HT1080 (cell line): ENCODE measurements around the gene MSX1. TPM values are rescaled to one million over a fixed set of nuclear protein-coding genes. Genes with fewer than 3 reads are reported as not detected.
A peak's percentile ranks its signal among the peaks of the same experiment; 100 is the strongest.
"Not testable (repeated sequence)": the region's sequence is repeated elsewhere in the genome, so short reads cannot be mapped to it uniquely, and the experiment has no call there.

Experiments used
- DNase-seq: peaks from one replicate; pipeline ENCODE4 v3.0.0-alpha.2; 2015; ENCODE audit warnings: low read depth
- polyA plus RNA-seq, 2 experiments: library from polyadenylated mRNA; depleted of rRNA; stranded (reverse); fragments of >200 nt; gene quantifications; 2 replicates each; pipeline ENCODE4 v1.2.3, GENCODE V29; 2015
- total RNA-seq: library from RNA; depleted of rRNA; stranded (reverse); fragments of >200 nt; shearing (Covaris generic); gene quantifications from 2 replicates; pipeline ENCODE4 v1.2.3, GENCODE V29; 2014; rRNA removed

Gene MSX1
- 34.9 and 47.1 TPM in 2 replicates for total RNA-seq
- 10.2 and 11.1 TPM in 2 replicates for polyA plus RNA-seq (2015; cell fraction: cytosol; rRNA removed)
- polyA plus RNA-seq (2015; cell fraction: nucleus; rRNA removed) = 5.4 and 5.7 TPM in 2 replicates

DNA sequence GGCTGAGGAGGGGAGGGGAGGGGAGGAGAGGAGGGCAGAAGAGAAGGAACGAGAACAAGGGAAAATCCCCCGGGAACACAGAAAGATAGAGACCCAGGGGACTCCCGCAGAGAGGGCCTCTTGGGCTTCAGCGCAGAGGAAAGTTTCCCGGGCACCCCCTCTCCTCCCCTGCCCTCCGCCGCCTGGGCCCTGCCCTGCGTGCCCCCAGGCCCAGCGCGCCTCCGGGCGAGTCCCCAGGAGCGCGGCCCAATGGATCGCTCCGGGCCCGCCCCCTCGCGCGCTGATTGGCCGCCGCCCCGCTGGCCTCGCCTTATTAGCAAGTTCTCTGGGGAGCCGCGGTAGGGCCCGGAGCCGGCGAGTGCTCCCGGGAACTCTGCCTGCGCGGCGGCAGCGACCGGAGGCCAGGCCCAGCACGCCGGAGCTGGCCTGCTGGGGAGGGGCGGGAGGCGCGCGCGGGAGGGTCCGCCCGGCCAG lies at the start of gene MSX1:
Gene MSX1, plus strand, starts transcription at position 341 of the 474 bp plus-strand sequence. CDS start 235 bp downstream, outside the sequence.
- DNase-seq = peak; percentile 83

DNA sequence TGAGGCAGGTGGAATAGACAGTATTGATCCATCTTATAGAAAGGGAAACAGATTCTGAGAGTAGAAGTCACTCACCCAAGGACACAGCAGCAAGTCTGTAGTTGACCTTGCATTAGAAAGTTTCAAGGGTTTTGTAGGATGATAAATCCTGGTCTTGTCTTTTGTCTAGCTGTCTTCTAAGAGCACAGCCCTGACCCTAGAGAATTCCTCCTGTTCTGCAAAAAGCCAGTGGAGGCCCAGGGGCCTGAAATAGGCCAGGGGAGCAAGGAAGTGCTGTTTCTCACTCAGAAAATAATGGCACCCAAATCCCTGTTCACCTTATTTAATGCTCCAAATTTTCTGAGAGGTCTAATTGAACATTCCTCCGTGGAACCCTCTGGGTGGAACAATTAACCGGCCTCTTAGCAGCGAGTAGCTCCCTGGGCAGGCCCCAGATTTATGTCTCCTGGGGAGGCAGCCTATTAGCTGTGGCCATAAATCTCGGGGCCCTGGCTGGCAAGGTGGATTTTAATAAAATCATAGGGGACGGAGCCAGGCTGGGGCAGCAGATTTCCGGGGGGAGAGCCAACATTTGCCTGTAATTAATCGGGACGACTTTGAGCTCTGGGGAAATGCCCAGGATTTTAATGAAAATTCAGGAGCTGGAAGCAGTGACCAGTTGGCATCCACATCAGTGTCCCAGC lies 49.2 kb upstream of the MSX1 start:
- DNase-seq = no peak

DNA sequence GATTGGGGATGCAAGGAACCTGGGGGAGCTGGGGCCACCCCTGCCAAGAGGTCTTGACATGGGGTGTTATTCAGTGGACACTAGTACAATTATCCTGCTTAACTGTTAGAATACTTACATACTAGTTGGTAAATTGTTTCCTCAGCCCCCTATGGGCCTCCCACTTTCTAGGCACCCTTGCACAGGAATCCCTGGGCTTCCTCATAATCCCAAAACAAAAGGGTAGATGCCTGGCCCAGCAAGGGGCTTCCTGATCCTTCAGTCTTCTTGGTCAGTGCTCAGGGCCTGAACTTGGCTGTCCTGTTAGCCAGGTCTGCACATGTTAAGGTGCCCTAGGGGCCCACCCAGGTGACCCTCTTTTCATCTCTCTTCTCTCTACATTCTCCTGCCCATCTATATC lies 48.7 kb upstream of the MSX1 start:
- DNase-seq = no peak

DNA sequence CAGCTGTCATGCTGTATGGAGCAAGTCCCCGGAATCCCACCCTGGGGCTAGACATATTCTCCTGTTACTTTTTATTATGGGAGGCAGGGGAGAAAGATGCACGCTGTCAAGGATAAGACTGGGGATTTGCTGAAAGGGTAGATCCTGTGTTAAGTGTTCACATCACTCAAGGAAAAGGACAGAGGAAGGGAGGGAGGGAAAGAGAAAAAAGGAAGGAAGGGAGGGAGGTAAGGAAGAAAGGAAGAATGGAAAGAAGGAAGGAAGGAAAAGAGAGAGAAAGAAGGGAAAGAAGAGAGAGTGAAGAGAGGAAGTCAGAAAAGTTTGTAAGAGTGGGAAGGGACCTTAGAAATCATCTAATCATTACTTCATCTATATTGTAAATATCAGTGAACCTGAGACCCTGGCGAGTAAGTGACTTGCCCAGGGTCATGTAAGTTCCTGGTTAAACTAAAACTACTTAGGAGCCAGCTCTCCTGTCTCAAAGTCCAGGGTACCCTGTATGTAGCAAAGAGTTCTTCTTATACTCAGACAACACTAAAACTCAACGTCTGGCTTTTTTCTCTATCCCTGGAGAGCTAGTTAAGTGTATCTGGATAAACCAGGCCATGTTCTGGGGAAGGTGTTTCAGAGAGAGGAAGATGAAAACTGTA lies 47.2 kb upstream of the MSX1 start:
- DNase-seq = no peak

DNA sequence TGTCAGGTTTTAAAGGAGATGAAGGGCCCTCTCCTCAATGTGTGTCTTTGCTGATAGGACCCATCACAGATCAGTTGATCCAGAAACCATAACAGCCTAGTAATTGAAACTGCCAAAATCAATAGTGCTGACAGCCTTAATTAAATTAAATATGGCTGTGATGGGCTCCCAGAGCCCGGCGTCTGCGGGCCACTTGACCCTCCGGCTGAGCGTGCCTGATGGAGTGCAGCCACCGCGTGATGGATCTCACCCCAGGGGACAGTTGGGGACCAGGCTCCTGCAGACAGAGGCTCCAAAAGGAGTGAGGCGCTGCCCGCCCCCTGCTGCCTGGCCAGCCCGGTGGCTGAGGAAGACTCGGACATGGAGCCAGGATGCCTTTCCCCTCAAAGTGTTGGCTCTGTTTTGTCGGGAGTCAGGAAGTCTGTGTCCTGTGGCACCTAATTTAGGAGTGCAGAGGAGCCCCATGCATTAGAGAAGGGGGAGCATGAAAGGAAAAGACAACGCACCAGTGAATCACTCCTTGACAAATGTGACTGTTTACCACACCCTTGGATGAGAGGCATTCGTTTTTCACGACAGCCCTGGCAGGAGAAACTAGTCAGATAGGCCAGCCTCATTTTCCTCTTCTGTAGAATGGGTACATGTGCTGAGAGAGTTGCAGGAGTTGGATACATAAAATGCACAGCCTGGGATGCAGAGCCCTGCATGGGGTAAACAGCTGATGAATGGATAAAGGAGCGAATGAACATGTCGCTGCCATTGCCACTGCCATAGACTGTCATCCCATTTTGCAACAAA lies 40.9 kb upstream of the MSX1 start:
- DNase-seq = no peak

DNA sequence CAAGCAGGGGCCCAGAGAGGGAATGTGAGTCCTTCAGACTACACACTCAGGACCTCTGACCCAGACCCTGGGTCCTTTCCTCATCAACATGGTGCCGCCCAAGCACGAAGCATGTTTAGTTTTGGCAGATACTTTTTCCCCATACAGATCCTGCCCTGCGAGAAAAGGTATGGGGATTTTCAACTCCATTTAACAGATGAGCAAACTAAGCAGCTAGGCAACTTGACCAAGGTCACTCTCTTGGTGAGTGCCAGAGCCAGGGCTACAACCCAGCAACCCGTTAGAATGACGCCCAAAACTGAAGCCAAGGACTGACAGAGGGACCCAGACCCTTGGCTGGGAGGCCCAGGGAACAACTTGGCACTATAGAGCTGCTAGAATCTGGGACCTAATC lies 40.3 kb upstream of the MSX1 start:
- DNase-seq = no peak

DNA sequence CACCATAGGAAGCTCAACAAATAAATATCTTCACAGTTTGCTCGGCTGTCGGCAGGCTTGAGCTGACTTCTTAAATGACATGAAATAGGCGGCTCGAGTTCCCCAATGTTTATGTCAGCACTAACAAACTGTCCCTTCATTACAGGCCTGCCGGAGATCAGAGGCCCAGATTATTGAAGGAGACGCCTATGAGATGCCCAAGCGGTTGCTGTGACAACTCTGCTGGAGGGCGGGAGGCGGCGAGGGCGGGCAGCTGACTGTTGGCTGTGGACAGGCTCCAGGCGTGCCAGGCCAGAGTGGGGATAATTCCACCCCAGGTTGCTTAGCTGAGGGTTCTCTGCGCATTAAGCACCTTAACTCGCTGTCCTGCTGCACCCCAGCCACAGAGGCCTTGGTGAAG lies 39.2 kb upstream of the MSX1 start:
- no peak for DNase-seq

DNA sequence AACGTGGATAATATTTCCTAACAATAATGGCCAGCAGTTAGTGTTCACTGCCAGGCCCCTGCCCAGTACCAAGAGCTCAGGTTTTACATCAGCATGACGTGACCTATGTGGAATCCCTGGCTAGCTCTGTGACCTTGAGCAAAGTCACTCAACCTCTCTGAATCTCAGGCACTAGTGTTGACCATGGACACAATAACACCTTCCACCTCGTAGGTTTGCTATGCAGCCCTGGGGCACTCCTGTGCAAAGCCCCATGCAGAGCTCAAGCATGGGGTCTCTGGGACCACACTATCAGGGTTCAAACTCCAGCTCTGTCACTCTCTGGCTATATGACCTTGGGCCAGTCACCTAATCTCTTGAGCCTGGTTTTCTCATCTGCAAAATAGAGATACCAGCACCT lies 38.7 kb upstream of the MSX1 start:
- DNase-seq = no peak

DNA sequence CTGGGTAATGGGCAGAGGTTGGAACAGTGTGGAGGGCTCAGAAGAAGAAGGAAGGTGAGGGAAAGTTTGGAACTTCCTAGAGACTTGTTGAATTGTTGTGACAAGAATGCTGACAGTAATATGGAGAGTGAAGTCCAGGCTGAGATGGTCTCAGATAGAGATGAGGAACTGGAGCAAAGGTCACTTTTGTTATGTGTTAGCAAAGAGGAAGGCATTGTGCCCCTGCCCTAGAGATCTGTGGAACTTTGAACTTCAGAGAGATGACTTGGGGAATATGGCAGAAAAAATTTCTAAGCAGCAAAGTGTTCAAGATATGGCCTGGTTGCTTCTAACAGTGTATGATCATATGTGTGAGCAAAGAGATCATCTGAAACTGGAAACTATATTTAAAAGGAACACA lies 37.9 kb upstream of the MSX1 start:
- DNase-seq = no peak

DNA sequence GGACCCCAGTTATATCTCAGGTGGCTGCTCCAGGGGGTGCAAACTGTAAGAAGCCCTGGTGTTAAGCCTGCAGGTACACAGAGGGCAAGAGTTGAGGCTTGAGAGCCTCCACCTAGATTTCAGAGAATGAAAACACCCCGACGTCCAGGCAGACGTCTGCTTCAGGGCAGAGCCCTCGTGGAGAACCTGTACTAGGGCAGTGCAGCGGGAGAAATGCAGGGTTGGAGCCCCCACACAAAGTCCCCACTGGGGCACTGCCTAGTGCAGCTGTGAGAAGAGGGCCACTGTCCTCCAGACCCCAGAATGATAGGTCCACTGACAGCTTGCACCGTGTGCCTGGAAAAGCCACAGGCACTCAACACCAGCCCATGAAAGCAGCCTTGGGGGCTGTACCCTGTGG lies 37.2 kb upstream of the MSX1 start:
- DNase-seq = not testable (repeated sequence)

DNA sequence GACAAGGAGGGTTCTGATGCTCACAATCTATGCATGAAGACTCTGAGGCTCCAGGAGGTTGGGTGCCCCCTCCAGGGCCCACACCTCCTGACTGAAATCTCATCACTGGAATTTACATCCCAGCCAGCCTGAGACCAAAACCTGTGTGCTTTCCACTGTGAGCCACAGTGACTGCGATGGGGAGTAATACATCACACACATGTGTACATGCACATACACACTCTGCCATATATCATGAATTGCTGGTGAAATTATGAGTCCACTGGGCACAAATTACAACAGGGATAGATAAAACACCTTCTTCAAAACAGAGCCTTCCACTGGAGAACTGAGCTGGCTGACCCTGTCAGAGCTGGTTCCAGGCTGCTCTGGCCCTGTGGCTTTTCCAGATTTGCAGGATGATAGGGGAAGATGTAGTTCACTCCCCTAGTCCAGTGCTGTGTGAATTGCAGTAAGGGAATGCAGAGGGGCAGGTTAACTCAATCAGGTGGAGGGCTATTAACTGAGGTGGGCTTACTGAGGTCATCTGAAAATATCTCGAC lies 35.8 kb upstream of the MSX1 start:
- no peak for DNase-seq

DNA sequence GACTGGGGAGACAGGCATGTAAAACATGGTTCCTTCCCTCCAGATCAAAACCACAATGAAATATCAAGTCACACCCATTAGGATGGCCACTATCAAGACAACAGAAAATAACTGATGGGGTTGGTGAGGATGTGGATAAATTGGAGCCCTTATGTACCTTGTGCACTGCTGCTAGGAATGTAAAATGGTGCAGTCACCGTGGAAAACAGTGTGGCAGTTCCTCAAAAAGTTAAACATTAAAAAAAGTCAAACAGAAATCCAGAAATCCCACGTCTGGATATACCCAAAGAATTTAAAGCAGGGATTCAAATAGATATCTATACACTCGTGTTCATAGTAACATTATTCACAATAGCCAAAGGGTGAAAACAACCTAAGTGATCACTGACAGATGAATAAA lies 35.2 kb upstream of the MSX1 start:
- no peak for DNase-seq

DNA sequence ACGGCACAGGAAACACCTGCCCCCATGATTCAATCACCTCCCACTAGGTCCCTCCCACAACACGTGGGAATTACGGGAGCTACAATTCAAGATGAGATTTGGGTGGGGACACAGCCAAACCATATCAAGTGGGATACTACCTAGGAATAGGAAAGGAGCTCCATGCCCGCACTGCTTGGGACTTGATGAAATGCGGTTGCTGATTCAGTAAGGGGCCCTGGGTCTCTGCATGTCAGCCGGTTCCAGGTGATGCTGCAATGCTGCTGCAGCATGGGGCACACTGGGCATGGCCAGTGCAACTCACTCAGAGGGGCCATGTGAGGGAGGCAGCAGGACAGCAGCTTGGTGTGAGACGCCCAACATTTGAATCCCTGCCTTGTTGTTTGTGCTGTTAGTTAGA lies 34.0 kb upstream of the MSX1 start:
- DNase-seq = no peak

DNA sequence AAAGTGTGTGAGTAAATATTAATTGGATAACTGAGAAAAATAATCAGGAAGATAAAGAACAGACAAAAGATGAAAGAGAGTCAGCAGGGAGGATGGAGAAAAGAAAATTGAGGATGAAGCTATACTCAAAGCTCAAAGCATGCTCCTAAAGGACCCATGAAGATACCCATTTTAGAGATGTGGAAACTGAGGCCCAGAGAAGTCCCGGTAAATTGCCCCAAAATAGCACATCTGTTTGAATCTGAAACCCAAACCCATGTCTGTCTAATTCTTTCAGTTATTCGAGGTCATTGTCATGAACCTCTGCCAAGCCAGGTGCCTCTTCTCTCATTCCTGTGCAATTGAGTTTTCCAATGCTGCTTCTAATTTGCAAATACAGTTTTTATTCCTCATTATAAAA lies 29.6 kb upstream of the MSX1 start:
- no peak for DNase-seq

DNA sequence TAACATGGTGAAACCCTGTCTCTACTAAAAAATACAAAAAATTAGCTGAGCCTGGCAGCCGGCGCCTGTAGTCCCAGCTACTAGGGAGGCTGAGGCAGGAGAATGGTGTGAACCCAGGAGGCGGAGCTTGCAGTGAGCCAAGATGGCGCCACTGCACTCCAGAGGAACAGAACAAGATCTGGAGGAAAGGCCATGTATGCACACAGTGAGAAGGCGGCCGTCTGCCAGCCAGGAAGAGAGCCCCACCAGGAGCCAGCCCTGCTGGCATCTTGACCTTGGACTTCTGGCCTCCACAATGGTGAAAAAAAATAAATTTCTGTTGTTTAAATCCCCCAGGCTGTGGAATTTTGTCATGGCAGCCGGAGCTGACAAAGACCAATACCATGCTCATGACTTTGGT lies 28.2 kb upstream of the MSX1 start:
- no peak for DNase-seq

DNA sequence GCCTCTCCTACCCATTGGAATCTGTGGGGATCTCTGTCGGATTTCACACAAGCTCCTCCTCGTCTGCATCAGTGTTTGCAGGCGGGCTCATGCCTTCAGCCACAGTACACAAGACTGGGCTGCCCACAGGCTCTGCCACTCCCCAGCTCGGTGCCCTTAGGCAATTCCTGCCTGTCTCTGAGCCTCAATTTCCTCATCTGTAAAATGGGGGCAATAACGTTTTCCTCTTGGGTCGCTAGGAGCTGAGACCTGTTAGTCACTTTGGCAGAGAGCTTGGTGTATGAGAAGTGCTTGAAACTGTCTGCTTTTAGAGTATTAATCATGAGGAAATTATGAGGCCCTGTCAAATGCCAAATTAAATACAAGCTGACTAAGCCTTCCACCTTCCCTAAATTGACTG lies 27.6 kb upstream of the MSX1 start:
- DNase-seq = no peak

DNA sequence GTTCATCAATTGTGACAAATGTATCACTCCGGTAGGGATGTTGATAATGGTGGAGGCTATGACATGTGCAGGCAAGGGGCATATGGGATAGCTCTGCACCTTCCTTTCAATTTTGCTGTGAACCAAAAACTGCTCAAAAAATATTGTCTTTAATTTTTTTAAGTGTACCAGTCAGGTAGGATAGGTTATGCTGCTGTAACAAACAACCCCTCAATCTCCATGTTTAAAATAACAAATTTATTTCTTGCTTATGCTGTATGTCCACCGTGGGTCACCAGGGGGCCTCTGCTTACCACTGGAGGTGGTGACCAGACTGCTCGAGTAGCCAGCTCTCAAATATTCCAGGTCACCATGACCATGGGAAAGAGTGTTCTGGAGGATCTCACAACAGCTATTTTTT lies 23.4 kb upstream of the MSX1 start:
- DNase-seq = no peak

DNA sequence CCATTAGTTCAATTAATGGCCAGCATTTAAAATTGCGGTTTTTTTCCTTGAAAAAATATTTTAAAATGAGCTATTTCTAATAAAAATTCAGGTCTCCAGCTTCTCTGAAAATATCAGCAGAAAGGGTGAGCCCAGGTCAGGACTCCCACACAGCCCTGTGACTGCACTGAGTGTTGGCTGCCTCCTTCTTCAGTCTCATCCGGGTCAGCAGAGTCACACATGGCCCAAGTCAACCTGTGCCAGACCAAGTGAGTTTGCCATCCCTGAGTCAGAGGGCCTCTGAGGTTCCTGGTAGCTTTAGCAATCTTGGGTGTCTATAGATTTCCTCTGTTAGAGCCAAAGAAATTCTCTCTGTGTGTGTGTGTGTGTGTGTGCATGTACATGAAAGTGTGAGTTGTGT lies 22.1 kb upstream of the MSX1 start:
- peak; percentile 72 for DNase-seq

DNA sequence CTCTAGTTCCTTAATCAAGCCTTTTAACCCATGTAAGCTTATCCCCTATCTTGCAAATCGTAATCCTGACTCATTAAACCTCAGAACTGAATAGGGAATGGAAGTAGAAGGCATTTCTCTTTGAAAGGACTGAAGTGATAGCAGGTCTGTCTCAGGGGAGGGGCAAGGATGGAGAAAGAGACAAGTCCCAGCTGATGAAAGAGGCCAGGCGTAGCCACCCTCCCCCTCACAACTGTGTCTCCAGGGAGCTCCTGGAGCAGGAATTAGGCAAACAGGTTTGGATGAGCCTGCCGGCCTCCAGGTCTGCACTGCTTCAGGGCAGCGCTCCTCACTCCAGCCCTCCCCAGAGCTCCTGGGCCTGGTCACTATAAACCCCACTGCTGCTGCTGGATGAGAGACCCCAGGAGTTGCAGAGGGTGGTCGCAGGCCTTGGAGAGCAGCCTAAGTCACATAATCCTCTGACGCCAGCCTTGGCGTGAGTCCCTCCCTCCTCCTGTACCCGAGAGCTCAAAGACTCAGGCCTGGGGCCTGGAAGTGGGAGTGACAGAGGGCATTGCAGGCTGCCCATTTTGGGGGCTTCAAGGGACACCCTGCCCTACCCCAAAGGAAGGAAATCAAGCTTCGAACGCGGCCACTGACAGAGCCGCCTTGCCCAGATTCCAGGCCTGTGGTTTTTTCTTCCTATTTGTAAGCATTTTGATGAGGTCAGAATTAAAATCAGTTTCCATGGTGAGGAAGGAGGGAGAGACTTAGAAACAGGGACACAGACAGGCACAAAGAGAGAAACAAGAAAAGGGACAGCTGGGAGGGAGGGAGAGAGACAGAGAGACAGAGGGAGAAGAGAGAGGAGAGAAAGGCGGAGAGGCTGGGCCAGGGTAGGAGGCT lies 21.2 kb upstream of the MSX1 start:
- peak; percentile 93 for DNase-seq

DNA sequence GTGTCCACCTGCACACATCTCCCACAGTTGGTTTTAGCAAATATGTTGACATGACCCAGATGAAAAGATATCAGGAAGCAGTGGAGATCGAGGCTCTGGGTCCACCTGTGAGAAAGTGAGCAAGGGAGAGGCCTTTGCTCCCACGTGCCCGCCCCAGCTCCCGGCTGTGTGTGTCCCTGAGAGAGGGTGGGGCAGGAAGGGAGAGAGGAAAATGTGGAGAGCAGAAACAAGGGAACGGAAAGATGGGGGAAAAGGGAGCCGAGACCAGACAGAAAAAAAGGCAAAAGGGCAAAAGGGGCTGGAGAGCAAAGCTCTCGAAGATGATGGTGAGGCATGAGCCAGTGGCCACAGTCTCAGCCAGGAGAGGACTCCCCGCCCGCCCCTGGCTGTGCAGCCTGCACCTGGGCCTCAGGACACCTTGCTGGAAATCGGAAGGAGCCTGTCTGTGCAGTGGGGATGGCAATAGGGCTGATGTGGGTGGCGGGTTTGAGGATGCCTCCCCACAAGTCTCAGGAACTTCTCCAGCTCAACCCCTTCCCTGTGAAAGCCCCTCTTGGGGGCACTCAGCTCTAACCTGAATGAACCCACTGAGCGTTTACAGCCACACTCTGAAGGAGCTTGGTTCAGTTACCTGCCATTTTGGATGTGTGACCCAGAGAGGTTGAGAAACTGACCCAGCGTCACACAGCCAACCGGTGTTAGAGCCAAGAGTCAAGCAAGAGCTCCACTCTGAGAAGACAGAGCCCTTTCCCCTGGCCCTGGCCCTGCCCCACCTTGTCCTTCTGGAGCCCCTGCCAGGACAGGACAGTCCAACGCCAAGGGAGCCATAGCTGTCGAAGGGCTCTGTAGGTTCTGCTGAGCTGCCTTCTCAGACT lies 20.3 kb upstream of the MSX1 start:
- no peak for DNase-seq
